Motor neuron (in vitro differentiated cells): ENCODE data around the gene MYBPH. TPM values are rescaled to one million over a fixed set of nuclear protein-coding genes. Genes with fewer than 3 reads are reported as not detected.

Experiments
- ATAC-seq, 8 experiments: fragments of 200-7000 bp; cut with Tn5 transposase; replicated peaks in 6 of 8; 2 replicates each; pipeline ENCODE4 v1.8.0; 2021; ENCODE audit warnings: mild to moderate bottlenecking in 8 of 8, moderate library complexity in 8 of 8
- H3K27ac ChIP-seq, 2 donors: fragments of 250-450 bp; sonication (Bioruptor Pico); 2 replicates each; pipeline ENCODE4 v1.9.0; 2021; ENCODE audit warnings: antibody characterized with exemption in 2 of 2, mild to moderate bottlenecking in 2 of 2, moderate library complexity in 1 of 2
- H3K4me1 ChIP-seq, 2 donors: fragments of 250-450 bp; sonication (Bioruptor Pico); replicated peaks in 1 of 2; 2 replicates each; pipeline ENCODE4 v1.6.1; 2021; ENCODE audit warnings: antibody characterized with exemption in 2 of 2, mild to moderate bottlenecking in 2 of 2, moderate library complexity in 1 of 2
- H3K4me3 ChIP-seq, 5 donors: fragments of 250-450 bp; sonication (Bioruptor Pico); 2 replicates each; pipeline ENCODE4 v1.9.0; 2021; ENCODE audit warnings: antibody characterized with exemption in 5 of 5, mild to moderate bottlenecking in 5 of 5, moderate library complexity in 4 of 5
- WGBS, 10 experiments: fragments of 450-650 bp; shearing (Covaris generic); methylation state at CpG; one replicate each; pipeline ENCODE4 v1.0.0; 2022; 5-methylcytosine and 5-hydroxymethylcytosine counted together
- in situ Hi-C, 9 experiments: fragments of 400-800 bp; cut with MboI; loops; one replicate each; pipeline ENCODE4 v1.15.0; 2021; ENCODE audit warnings: low sequenced_read_pairs in 9 of 9, low pct_unique_long_range_greater_than_20kb in 2 of 9; ENCODE audit not compliant: unreplicated experiment in 9 of 9
- total RNA-seq, 8 experiments: library from RNA; unstranded; fragments of 300-600 nt; gene quantifications; 2 replicates each; pipeline versions ENCODE4 v1.2.3 to v1.2.4, GENCODE V29; 2022

MYBPH gene
- total RNA-seq, 8 experiments from 2014 or later: 0.09 to 0.24 (median 0.15) TPM; not detected in 3

GRCh38 chr1:203167026-203167912 is 8.4 kb downstream of the MYBPH start:
- Histone ChIP-seq H3K27ac (no peak overlapping the region), H3K4me1 (peaks cover 9 to 14% of the 10 kb centered on the region in 2 donors), H3K4me3 (no peak overlapping the region)
- peak in 7 of 8 experiments; percentile 66 to 88 (median 85) for ATAC-seq
- in situ Hi-C loops: no loop called here
- 60 to 100% (median 69%) methylated on average over 1 to 5 of the region's 23 CpGs; no CpG with 5 or more reads in 5 of the 10 experiments for WGBS, 10 experiments

DNA sequence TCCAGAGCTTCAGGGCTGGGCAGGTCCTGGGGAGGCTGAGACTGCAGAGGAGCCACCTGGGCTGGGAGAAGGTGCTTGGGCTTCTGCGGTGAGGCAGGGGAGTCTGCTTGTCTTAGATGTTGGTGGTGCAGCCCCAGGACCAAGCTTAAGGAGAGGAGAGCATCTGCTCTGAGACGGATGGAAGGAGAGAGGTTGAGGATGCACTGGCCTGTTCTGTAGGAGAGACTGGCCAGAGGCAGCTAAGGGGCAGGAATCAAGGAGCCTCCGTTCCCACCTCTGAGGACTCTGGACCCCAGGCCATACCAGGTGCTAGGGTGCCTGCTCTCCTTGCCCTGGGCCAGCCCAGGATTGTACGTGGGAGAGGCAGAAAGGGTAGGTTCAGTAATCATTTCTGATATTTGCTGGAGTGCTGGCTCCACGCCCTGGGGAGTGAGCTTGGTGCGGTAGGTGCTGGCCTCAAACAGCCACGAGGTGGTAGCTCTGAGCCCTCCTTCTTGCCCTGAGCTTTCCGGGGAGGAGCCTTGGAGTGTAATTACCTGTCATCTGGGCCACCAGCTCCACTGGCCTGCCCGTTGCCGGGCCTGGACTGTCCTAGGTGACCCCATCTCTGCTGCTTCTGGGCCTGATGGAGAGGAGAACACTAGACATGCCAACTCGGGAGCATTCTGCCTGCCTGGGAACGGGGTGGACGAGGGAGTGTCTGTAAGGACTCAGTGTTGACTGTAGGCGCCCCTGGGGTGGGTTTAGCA is 9.3 kb downstream of the MYBPH start:
- in situ Hi-C loops: no loop called here
- no peak overlapping the region for H3K27ac ChIP-seq
- peak in 7 of 8 experiments; percentile 14 to 69 (median 39) for ATAC-seq
- no peak overlapping the region for H3K4me3 ChIP-seq
- 76 to 100% (median 89%) methylated on average over 1 to 9 of the region's 14 CpGs; no CpG with 5 or more reads in 3 of the 10 experiments for WGBS, 10 experiments
- peaks cover 9 to 14% of the 10 kb centered on the region in 2 donors for H3K4me1 ChIP-seq

- no peak overlapping the region for H3K27ac ChIP-seq
- H3K4me1 ChIP-seq: peaks cover 9 to 14% of the 10 kb centered on the region in 2 donors
- in situ Hi-C loops: no loop called here
- 94 to 100% (median 100%) methylated on average over 1 to 6 of the region's 8 CpGs; no CpG with 5 or more reads in 4 of the 10 experiments for WGBS, 10 experiments
- no peak overlapping the region for H3K4me3 ChIP-seq
- no peak for ATAC-seq
Observed at GRCh38 chr1:203165800-203166161, 9.8 kb downstream of the MYBPH start.

GRCh38 chr1:203165101-203165799 is 10.4 kb downstream of the MYBPH start:
- Histone ChIP-seq H3K4me3 (no peak overlapping the region), H3K27ac (no peak overlapping the region), H3K4me1 (peaks cover 9 to 14% of the 10 kb centered on the region in 2 donors)
- in situ Hi-C loops: no loop called here
- ATAC-seq: no peak
- whole genome bisulfite sequencing, 10 experiments: 90 to 100% (median 94%) methylated on average over 1 to 18 of the region's 28 CpGs; no CpG with 5 or more reads in 3 of the 10 experiments

- Histone ChIP-seq H3K4me1 (peaks cover 9 to 14% of the 10 kb centered on the region in 2 donors), H3K27ac (no peak overlapping the region), H3K4me3 (no peak overlapping the region)
- in situ Hi-C loops: no loop called here
- no peak for ATAC-seq
- 31 to 100% (median 80%) methylated on average over 1 to 7 of the region's 7 CpGs; no CpG with 5 or more reads in 2 of the 10 experiments for WGBS, 10 experiments
Observed at GRCh38 chr1:203163891-203164635, 11.6 kb downstream of the MYBPH start.

- H3K27ac ChIP-seq: no peak overlapping the region
- H3K4me3 ChIP-seq: no peak overlapping the region
- H3K4me1 ChIP-seq: peaks cover 7 to 8% of the 10 kb centered on the region in 2 donors
- in situ Hi-C loops: no loop called here
- 80 to 86% methylated on average over 1 of the region's 1 CpG; no CpG with 5 or more reads in 8 of the 10 experiments for WGBS, 10 experiments
- ATAC-seq: no peak
Observed at GRCh38 chr1:203162403-203162802, 13.2 kb downstream of the MYBPH start.

DNA sequence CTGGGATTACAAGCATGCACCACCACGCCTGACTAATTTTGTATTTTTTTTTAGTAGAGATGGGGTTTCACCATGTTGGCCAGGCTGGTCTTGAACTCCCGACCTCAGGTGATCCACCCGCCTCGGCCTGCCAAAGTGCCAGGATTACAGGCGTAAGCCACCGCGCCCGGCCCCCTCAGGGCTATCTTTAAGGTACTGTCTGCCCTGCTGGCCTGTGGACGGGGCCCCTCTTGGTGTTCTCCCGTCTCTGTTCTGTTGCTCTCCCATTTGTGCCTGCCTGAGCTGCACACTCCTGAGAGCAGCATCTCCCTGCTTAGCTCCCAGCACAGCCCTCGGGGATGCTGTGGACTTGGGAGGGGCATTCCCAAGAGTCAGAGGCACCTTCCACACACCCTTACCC is 13.9 kb downstream of the MYBPH start:
- H3K4me3 ChIP-seq: no peak overlapping the region
- 50 to 97% (median 89%) methylated on average over 2 to 11 of the region's 11 CpGs; no CpG with 5 or more reads in 6 of the 10 experiments for WGBS, 10 experiments
- no peak overlapping the region for H3K27ac ChIP-seq
- in situ Hi-C loops: no loop called here
- H3K4me1 ChIP-seq: peaks cover 0 to 1% of the 10 kb centered on the region in 2 donors
- ATAC-seq: no peak

- no peak overlapping the region for H3K27ac ChIP-seq
- 33 to 93% (median 66%) methylated on average over 1 to 6 of the region's 6 CpGs for WGBS, 10 experiments
- no peaks in the 10 kb centered on the region for H3K4me1 ChIP-seq
- H3K4me3 ChIP-seq: no peak overlapping the region
- ATAC-seq: no peak
- in situ Hi-C loops: no loop called here
Observed at GRCh38 chr1:203161175-203161574, 14.5 kb downstream of the MYBPH start.

- Histone ChIP-seq H3K4me1 (no peaks in the 10 kb centered on the region), H3K4me3 (no peak overlapping the region), H3K27ac (no peak overlapping the region)
- in situ Hi-C loops: no loop called here
- no peak for ATAC-seq
- WGBS, 10 experiments: 20 to 86% (median 40%) methylated on average over 1 of the region's 1 CpG; no CpG with 5 or more reads in 5 of the 10 experiments
Observed at GRCh38 chr1:203159844-203160243, 15.8 kb downstream of the MYBPH start.

GRCh38 chr1:203158960-203159665 is 16.5 kb downstream of the MYBPH start:
- WGBS, 10 experiments: 0 to 93% (median 77%) methylated on average over 1 to 9 of the region's 9 CpGs; no CpG with 5 or more reads in 1 of the 10 experiments

DNA sequence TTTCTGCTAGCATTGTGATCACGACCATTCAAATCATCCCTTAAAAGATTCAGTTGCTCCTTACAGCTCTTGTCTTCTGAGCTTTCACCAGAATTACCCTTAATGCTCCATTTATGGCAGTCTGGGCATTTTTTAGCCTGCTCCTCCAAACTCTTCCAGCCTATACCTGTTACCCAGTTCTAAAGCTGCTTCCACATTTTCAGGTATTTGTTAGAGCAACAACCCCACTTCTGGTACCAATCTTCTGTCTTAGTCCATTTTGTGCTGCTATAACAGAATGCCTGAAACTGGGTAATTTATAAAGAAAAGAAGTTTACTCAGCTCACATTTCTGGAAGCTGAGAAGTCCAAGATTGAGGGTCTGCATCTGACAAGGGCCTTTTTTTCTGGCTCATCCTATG is 17.2 kb downstream of the MYBPH start:
- in situ Hi-C loops: no loop called here
- ATAC-seq: no peak
- WGBS, 10 experiments: 33 to 100% (median 80%) methylated on average over 1 of the region's 1 CpG; no CpG with 5 or more reads in 1 of the 10 experiments
- peaks cover 6 to 8% of the 10 kb centered on the region in 2 donors for H3K4me1 ChIP-seq
- H3K27ac ChIP-seq: no peak overlapping the region
- no peak overlapping the region for H3K4me3 ChIP-seq

More at GRCh38 chr1:203158960-203159665, 16.5 kb downstream of the MYBPH start:
- no peak for ATAC-seq
- Histone ChIP-seq H3K4me3 (no peak overlapping the region), H3K4me1 (peaks cover 0 to 2% of the 10 kb centered on the region in 2 donors), H3K27ac (no peak overlapping the region)
- in situ Hi-C loops: no loop called here

GRCh38 chr1:203156280-203156679 is 19.3 kb downstream of the MYBPH start:
- in situ Hi-C loops: no loop called here
- no peak overlapping the region for H3K4me3 ChIP-seq
- 80 to 100% (median 100%) methylated on average over 1 of the region's 1 CpG; no CpG with 5 or more reads in 2 of the 10 experiments for WGBS, 10 experiments
- H3K27ac ChIP-seq: no peak overlapping the region
- H3K4me1 ChIP-seq: peaks cover 27 to 28% of the 10 kb centered on the region in 2 donors
- ATAC-seq: no peak
